Mucosa of rectum (tissue), 2 donors: ENCODE data around the gene TMEM59.
"Not testable (repeated sequence)": the region's sequence is repeated elsewhere in the genome, so short reads cannot be mapped to it uniquely, and the experiment has no call there.

Source experiments
- H3K27ac ChIP-seq, 2 donors: one replicate each; pipeline ENCODE4 v1.7.0; 2013; ENCODE audit warnings: inconsistent platforms in 2 of 2, low read depth in 2 of 2, low read length in 2 of 2
- H3K27me3 ChIP-seq, 2 donors: one replicate each; pipeline ENCODE4 v1.7.0; 2013; ENCODE audit warnings: low read length in 2 of 2; ENCODE audit not compliant: control insufficient read depth in 2 of 2, insufficient read depth in 2 of 2
- H3K36me3 ChIP-seq, 2 donors: one replicate each; pipeline ENCODE4 v1.7.0; 2013; ENCODE audit warnings: low read length in 2 of 2; ENCODE audit not compliant: control insufficient read depth in 2 of 2, insufficient read depth in 2 of 2
- H3K4me1 ChIP-seq, 2 donors: one replicate each; pipeline ENCODE4 v1.7.0; 2013; ENCODE audit warnings: low read length in 2 of 2, mild to moderate bottlenecking in 1 of 2; ENCODE audit not compliant: control insufficient read depth in 2 of 2, insufficient read depth in 2 of 2
- H3K4me3 ChIP-seq, 2 donors: one replicate each; pipeline ENCODE4 v1.7.0; 2013; ENCODE audit warnings: low read length in 2 of 2
- H3K9ac ChIP-seq, 2 donors: one replicate each; pipeline ENCODE4 v1.7.0; 2013; ENCODE audit warnings: low read length in 2 of 2, low read depth in 1 of 2, mild to moderate bottlenecking in 1 of 2
- H3K9me3 ChIP-seq, 2 donors: one replicate each; pipeline ENCODE4 v1.7.0; 2013; ENCODE audit warnings: low read length in 2 of 2; ENCODE audit not compliant: control insufficient read depth in 2 of 2
- donor health status: healthy.
- donor health status: Normal muscosa, but diverticular disease.

The TMEM59 gene

DNA sequence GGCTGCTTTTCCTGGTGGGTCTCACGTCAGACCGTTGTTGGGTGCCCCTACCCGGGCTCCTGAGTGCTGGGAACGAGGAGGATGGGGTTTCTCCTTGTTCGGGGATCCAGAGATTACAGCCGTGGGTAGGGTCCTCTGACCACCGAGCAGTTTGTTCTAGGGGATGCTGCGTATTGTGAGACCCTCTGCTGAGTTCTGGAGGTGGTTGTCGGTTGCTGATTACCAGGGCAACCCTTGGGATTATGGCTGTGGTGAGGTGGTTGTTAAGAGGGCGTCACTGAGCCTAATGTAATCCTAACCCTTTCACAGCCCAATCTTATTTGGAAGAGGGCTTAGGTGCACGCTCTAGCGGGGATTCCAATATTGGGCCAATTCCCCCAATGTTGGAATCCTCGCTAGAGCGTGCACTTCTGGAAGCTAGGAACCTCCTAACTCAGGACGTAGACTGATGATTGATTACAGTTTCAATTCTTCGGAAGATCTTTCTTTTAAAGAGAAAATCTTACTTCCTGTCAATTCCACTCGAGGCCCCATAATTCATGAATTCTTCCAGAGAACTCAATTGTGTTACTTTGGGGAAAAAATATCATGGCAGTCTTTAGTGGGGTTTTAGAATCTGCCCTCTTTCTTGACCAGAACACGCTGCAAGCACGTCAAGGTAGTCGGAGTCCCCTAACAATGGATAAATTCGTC is 887 bp upstream of the TMEM59 start:
- Histone ChIP-seq H3K9me3 (no peaks in the 10 kb centered on the region), H3K27me3 (no peaks in the 10 kb centered on the region), H3K4me3 (peak overlapping the region; percentile 96 to 97), H3K4me1 (peaks cover 26 to 29% of the 10 kb centered on the region in 2 donors), H3K27ac (peak overlapping the region; percentile 68 to 97), H3K9ac (peak overlapping the region; percentile 94 to 95), H3K36me3 (no peaks in the 10 kb centered on the region)

DNA sequence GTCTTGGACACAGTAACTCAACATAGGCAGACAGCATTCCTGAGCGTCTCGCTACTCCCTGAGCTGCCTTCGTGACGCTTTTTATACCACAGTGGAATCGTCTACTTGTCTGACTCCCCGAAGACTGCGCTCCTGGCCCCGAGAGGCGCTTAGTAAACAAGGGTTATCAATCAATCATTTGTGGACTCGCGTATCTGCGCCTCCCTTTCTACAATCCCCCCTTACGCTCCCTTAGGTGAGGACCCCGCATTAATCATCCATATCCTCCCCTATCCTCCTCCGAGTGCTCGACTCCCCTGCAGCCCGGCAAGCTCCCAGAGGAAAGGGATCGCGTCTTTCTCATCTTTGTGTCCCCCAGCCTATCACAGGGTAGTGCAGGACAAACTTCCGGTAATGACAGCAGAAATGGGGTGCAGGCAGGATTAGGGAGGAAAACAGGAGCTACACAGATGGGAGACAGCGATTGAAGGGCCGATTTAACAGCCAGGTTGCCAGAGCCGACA is 522 bp downstream of the TMEM59 start:
- no peaks in the 10 kb centered on the region for H3K27me3 ChIP-seq
- H3K36me3 ChIP-seq = no peaks in the 10 kb centered on the region
- H3K9ac ChIP-seq = peak overlapping the region; percentile 84 to 95
- H3K4me1 ChIP-seq = peaks cover 33 to 39% of the 10 kb centered on the region in 2 donors
- H3K4me3 ChIP-seq = peak overlapping the region; percentile 96 to 97
- no peaks in the 10 kb centered on the region for H3K9me3 ChIP-seq
- peak overlapping the region; percentile 92 to 97 for H3K27ac ChIP-seq

GRCh38 chr1:54051933-54052430 is 1.0 kb downstream of the TMEM59 start:
- peak overlapping the region; percentile 96 to 97 for H3K4me3 ChIP-seq
- peaks cover 38 to 40% of the 10 kb centered on the region in 2 donors for H3K4me1 ChIP-seq
- H3K9me3 ChIP-seq = no peaks in the 10 kb centered on the region
- H3K27ac ChIP-seq = peak overlapping the region; percentile 92 to 97
- H3K36me3 ChIP-seq = no peaks in the 10 kb centered on the region
- no peaks in the 10 kb centered on the region for H3K27me3 ChIP-seq
- H3K9ac ChIP-seq = peak overlapping the region; percentile 84 to 95

DNA sequence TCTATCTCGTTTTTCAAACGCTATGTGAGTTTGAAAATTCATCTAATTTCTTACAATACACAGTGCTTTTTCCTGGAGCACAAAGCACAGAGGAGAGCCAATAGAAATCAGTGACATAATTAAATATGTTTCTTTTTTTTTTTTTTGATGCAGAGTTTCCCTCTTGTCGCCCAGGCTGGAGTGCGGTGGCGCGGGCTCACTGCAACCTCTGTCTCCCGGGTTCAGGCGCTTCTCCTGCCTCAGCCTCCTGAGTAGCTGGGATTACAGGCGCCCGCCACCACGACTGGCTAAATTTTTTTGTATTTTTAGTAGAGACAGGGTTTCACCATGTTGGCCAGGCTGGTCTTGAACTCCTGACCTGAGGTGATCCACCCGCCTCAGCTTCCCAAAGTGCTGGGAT is 2.6 kb downstream of the TMEM59 start:
- H3K4me3 ChIP-seq, H3K36me3 ChIP-seq, H3K27me3 ChIP-seq, H3K9me3 ChIP-seq, H3K9ac ChIP-seq, H3K27ac ChIP-seq: not testable (repeated sequence)
- H3K4me1 ChIP-seq = peaks cover 40% of the 10 kb centered on the region in 2 donors

GRCh38 chr1:54047384-54048305 is 5.4 kb downstream of the TMEM59 start:
- H3K27ac ChIP-seq = no peak overlapping the region
- peaks cover 30 to 32% of the 10 kb centered on the region in 2 donors for H3K4me1 ChIP-seq
- H3K27me3 ChIP-seq = no peaks in the 10 kb centered on the region
- H3K36me3 ChIP-seq = peaks cover 3 to 19% of the 10 kb centered on the region in 2 donors
- no peaks in the 10 kb centered on the region for H3K9me3 ChIP-seq
- H3K4me3 ChIP-seq = peak overlapping the region in 1 of 2 donors; percentile 32
- no peak overlapping the region for H3K9ac ChIP-seq

DNA sequence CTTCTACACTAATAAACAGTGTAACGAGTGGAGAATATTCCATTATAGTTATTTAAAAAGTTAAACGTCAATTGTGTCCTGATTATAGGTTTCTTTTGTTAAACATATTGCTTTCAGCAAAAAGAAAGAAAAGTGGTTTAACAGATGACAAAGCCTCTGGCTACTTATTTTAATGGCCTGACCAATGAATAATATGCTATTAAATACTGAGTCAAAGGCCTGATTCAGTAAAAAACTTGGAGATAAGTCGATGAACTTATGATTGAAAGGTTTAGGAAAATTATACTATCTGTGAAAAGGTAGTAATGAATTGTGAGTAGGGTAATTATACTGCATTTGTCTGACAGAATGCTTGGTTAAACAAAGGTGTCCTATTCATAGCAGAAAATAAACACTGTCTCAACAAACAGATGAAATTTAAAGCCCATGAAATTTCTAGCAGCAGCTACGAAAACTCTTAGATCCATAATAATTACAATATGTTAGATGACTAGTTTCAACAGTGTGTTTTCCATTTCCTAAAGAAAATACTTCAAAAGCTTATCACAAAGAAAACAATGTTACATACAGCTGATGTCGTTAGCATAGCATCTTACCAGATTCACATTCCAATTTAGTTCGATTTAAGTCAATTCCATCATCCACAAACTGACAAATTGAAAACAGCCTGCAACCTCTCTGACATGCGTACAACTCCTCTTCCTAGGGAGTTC is 6.2 kb downstream of the TMEM59 start:
- peaks cover 26 to 28% of the 10 kb centered on the region in 2 donors for H3K4me1 ChIP-seq
- H3K27ac ChIP-seq = no peak overlapping the region

DNA sequence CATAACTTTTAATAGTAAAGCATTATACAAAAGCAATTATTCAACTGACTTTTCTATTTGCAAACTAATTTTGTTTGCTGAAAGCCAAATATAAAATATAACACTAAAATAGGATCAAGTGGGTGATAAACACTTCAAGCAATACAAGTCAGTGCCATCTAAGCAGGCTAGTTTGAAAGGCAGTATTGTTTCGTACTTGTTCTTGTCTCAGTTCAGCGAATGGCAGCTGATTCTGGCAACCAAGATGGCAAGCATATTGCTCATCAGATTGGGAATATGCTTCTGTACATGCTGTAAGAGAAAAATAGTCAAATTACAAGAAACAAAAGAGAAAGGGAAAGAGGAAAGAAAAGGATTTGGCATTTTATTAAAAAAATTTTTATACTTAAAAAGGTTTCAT is 7.5 kb downstream of the TMEM59 start:
- no peaks in the 10 kb centered on the region for H3K27me3 ChIP-seq

More for the DNA sequence above, 6.2 kb downstream of the TMEM59 start:
- H3K9ac ChIP-seq = no peak overlapping the region
- H3K9me3 ChIP-seq = no peaks in the 10 kb centered on the region
- H3K4me3 ChIP-seq = no peak overlapping the region
- peaks cover 11 to 27% of the 10 kb centered on the region in 2 donors for H3K36me3 ChIP-seq
- H3K27me3 ChIP-seq = no peaks in the 10 kb centered on the region

DNA sequence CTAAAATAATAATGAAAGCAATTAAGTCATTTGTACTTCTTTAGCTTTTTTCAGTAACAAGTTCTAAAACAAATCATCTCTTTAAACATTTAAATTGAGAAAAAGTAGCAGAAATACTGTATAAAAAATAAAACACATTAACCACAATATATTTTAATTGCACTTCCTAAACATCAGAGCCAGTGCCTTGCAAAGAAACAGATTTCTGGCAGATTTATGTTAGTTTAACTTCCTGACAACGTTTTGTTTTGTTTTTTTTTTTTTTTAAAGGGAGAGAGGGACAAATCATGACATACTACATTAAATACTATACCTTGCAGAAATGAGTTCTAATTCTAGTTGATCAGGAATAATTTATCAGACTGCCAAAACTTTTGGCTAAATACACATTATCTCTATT is 11.2 kb downstream of the TMEM59 start:
- Histone ChIP-seq H3K36me3 (peaks cover 59 to 73% of the 10 kb centered on the region in 2 donors), H3K9ac (no peak overlapping the region), H3K4me1 (peaks cover 0 to under 1% of the 10 kb centered on the region in 2 donors), H3K4me3 (no peak overlapping the region), H3K9me3 (no peaks in the 10 kb centered on the region), H3K27me3 (no peaks in the 10 kb centered on the region), H3K27ac (no peak overlapping the region)

More for the DNA sequence above, 7.5 kb downstream of the TMEM59 start:
- peaks cover 17% of the 10 kb centered on the region in 2 donors for H3K4me1 ChIP-seq
- H3K9ac ChIP-seq = no peak overlapping the region
- H3K27ac ChIP-seq = no peak overlapping the region
- H3K9me3 ChIP-seq = no peaks in the 10 kb centered on the region
- peaks cover 24 to 40% of the 10 kb centered on the region in 2 donors for H3K36me3 ChIP-seq
- no peak overlapping the region for H3K4me3 ChIP-seq

- no peak overlapping the region for H3K4me3 ChIP-seq
- H3K27me3 ChIP-seq = no peaks in the 10 kb centered on the region
- peaks cover 77 to 86% of the 10 kb centered on the region in 2 donors for H3K36me3 ChIP-seq
- no peak overlapping the region for H3K27ac ChIP-seq
- no peaks in the 10 kb centered on the region for H3K9me3 ChIP-seq
- H3K4me1 ChIP-seq = no peaks in the 10 kb centered on the region
- no peak overlapping the region for H3K9ac ChIP-seq
Measured at GRCh38 chr1:54037476-54037875, 15.5 kb downstream of the TMEM59 start.
